Activated naive CD4-positive, alpha-beta T cell treated with Interleukin-2 at 50 U/mL for 16 hours (primary cell): ENCODE data around the gene EIF4E2.

Experiments used
- DNase-seq: peaks from one replicate; pipeline ENCODE4 v3.0.0-alpha.2; 2020

The EIF4E2 gene

GRCh38 chr2:232539298-232540231 lies 10.9 kb upstream of the EIF4E2 start, which contains the start of gene CHRNG:
TSS of gene CHRNG (plus strand) at chr2:232539692. CDS start at chr2:232539748, 56 bp downstream.
- DNase-seq, result no peak

GRCh38 chr2:232540441-232541041 lies 9.9 kb upstream of the EIF4E2 start:
- DNase-seq, result no peak

GRCh38 chr2:232541195-232541960 lies 9.1 kb upstream of the EIF4E2 start:
- DNase-seq, result no peak

- no peak for DNase-seq
These were observed 8.4 kb upstream of the EIF4E2 start for GRCh38 chr2:232541961-232542714.

- DNase-seq, result no peak
These were observed 7.6 kb upstream of the EIF4E2 start for GRCh38 chr2:232542715-232543467.

- DNase-seq, result no peak
These were observed 7.0 kb upstream of the EIF4E2 start for GRCh38 chr2:232543491-232543890.

GRCh38 chr2:232543928-232544631 lies 6.4 kb upstream of the EIF4E2 start:
- DNase-seq, result no peak

GRCh38 chr2:232544674-232545073 lies 5.8 kb upstream of the EIF4E2 start:
- DNase-seq, result no peak

- no peak for DNase-seq
These were observed 4.7 kb upstream of the EIF4E2 start for GRCh38 chr2:232545511-232546375.

GRCh38 chr2:232547991-232548390 lies 2.5 kb upstream of the EIF4E2 start:
- no peak for DNase-seq

- no peak for DNase-seq
These were observed 685 bp upstream of the EIF4E2 start for GRCh38 chr2:232549655-232550353.

GRCh38 chr2:232551250-232551638 lies 755 bp downstream of the EIF4E2 start:
- no peak for DNase-seq

- DNase-seq, result no peak
These were observed 1.3 kb downstream of the EIF4E2 start for GRCh38 chr2:232551776-232552175.

GRCh38 chr2:232556426-232556825 lies 5.9 kb downstream of the EIF4E2 start:
- no peak for DNase-seq

- DNase-seq, result no peak
These were observed 12.1 kb downstream of the EIF4E2 start for GRCh38 chr2:232562515-232563151.

GRCh38 chr2:232563580-232563979 lies 13.1 kb downstream of the EIF4E2 start:
- DNase-seq, result no peak

- no peak for DNase-seq
These were observed 17.2 kb downstream of the EIF4E2 start for GRCh38 chr2:232567721-232568120.

- DNase-seq, result no peak
These were observed 17.7 kb downstream of the EIF4E2 start for GRCh38 chr2:232568161-232568560.

- DNase-seq, result no peak
These were observed 19.1 kb downstream of the EIF4E2 start for GRCh38 chr2:232569541-232569940.
